Occipital lobe (tissue), 1 donor: ENCODE results near the gene HKDC1. TPM values are rescaled to one million over a fixed set of nuclear protein-coding genes. Genes with fewer than 3 reads are reported as not detected.

Experiments used
- total RNA-seq: library from RNA; depleted of rRNA; stranded (reverse); fragments of >200 nt; gene quantifications from one replicate; pipeline ENCODE4 v1.2.3, GENCODE V29; 2014

Gene HKDC1
- total RNA-seq, 1 donor from 2014 or later, result 2.3 TPM

Other genes with a start within 250 kb of the HKDC1 start
- 36.8 TPM for gene KIFBP, start 231.5 kb upstream of the HKDC1 start, total RNA-seq
- gene SRGN, start 132.2 kb upstream of the HKDC1 start, total RNA-seq, result 24.8 TPM
- 56.6 TPM for gene VPS26A, start 96.2 kb upstream of the HKDC1 start, total RNA-seq
- gene SUPV3L1, start 40.1 kb upstream of the HKDC1 start, total RNA-seq, result 32.8 TPM
- gene HK1, start 58.2 kb downstream of the HKDC1 start, total RNA-seq, result 98.4 TPM
- 0.47 TPM for gene TACR2, start 196.6 kb downstream of the HKDC1 start, total RNA-seq
- 3.1 TPM for gene TSPAN15, start 231.1 kb downstream of the HKDC1 start, total RNA-seq